ENCODE results near the gene SOX9.

DNA sequence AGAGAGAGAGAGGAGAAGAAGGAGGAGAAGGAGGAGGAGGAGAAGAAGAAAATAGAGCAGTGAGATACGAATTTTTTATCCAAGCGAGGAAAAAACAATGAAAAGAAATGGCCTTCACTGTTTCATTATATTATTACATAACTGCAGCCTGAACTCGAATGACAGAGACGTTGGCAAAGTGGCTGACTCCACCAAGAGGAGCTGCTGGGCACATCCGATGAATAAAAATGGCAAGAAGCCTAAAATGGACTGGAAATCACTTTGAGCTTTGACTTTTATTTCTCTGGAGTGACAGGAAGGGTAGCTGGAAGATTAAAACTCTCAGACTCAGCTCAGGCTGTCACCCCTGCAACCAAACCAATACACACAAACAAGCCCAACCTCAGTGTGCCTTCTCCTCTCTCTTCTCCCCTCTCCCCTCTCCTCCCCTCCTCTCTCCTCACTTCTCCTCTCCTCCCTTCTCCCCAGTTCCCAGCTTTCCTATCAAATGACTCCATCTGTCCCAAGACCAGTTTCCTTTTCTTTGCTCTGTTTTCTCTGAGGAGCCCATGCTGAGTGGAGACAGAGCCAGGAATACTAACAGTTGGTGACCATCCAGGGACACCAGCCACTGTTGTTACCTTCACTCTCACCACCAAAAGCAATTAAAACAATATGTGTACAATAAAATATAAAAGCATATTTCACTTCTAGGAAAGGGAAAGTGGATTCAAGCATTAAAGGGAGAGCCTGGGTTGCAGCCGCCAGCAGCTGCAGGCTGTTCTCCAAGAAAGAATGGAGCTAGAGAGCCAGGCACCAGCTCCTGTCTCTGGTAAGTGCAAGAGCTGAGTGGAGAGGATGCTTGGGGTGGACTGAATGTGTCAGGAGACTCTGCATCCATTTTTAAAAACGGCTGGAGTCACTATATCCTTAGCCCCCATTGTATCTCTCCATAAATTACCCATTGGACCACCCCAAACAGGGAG is 51.2 kb downstream of the SOX9 start:
- TF ChIP-seq, protein P1, sequence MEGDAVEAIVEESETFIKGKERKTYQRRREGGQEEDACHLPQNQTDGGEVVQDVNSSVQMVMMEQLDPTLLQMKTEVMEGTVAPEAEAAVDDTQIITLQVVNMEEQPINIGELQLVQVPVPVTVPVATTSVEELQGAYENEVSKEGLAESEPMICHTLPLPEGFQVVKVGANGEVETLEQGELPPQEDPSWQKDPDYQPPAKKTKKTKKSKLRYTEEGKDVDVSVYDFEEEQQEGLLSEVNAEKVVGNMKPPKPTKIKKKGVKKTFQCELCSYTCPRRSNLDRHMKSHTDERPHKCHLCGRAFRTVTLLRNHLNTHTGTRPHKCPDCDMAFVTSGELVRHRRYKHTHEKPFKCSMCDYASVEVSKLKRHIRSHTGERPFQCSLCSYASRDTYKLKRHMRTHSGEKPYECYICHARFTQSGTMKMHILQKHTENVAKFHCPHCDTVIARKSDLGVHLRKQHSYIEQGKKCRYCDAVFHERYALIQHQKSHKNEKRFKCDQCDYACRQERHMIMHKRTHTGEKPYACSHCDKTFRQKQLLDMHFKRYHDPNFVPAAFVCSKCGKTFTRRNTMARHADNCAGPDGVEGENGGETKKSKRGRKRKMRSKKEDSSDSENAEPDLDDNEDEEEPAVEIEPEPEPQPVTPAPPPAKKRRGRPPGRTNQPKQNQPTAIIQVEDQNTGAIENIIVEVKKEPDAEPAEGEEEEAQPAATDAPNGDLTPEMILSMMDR (IDR thresholded peaks at IDR 0.05; ENCODE audit: poor library complexity) = no peak
- TF ChIP-seq EZH2 (IDR thresholded peaks at IDR 0.05; ENCODE audit: borderline replicate concordance) (no peak), EZH2phosphoT487 (IDR thresholded peaks at IDR 0.05; ENCODE audit: low read depth, severe bottlenecking, unreplicated experiment) (no peak)

All from hepatocyte (in vitro differentiated cells).